ENCODE measurements around the gene TMEM50A. TPM values are rescaled to one million over a fixed set of nuclear protein-coding genes. Genes with fewer than 3 reads are reported as not detected.
"Not testable (repeated sequence)": the region's sequence is repeated elsewhere in the genome, so short reads cannot be mapped to it uniquely, and the experiment has no call there.

TMEM50A gene
- total RNA-seq, 1 donor from 2014 or later: 186 TPM

DNA sequence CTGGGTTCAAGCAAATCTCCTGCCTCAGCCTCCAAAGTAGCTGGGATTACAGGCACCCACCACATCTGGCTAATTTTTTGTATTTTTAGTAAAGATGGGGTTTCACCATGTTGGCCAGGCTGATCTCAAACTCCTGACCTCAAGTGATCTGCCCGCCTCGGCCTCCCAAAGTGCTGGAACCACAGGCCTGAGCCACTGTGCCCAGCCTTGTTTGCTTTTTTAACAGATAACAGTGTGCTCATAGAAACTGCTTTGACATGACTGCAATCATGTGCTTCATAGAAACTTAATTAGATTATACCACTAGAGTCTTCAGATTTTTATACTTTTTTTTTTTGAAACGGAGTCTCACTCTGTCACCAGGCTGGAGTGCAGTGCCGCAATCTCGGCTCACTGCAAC lies 8.8 kb upstream of the TMEM50A start:
- DNase-seq (ENCODE audit: low spot score in 2 of 2); FAIRE-seq: not testable (repeated sequence)

DNA sequence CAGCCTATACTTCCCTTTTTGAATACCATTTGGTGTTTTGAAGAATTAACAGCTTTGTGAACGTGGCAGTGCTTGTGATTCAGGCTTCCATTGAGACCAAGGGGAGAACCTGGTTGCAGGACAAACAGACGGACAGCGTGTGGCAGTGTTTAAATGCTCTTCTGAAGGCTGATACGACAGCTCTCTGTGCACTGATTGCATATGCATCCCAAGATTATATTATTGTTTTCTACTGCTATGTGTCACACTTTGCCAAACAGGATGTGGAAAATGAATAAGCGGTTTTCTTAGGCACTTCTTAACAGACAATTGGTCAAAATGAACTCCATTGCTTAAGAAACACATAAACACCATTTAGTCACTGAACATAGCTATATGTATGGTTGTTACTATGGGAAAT lies 8.2 kb upstream of the TMEM50A start:
- not testable (repeated sequence) for DNase-seq (ENCODE audit: low spot score in 2 of 2); FAIRE-seq

DNA sequence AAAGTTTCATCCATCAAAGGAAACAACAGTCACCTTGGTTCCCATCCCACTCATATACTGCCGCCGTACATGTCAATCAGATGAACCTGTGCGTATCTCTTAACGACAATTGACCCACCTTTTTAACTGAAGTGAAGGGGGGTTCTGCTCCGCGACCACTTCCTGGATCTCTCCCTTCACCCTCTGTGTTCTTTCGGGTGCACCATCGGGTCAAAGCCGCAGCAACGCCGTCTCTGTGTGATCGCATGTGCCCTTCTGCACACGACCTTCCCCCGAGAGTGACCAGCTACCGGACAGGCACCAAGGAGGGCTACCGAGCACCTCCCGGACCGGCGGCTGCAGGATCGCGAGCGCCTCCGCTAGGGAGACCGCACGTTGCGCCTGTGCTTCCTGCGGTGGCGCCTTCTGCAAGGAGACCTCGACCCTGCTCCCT lies 1.2 kb upstream of the TMEM50A start:
- DNase-seq (ENCODE audit: low spot score in 2 of 2): not testable (repeated sequence)

DNA sequence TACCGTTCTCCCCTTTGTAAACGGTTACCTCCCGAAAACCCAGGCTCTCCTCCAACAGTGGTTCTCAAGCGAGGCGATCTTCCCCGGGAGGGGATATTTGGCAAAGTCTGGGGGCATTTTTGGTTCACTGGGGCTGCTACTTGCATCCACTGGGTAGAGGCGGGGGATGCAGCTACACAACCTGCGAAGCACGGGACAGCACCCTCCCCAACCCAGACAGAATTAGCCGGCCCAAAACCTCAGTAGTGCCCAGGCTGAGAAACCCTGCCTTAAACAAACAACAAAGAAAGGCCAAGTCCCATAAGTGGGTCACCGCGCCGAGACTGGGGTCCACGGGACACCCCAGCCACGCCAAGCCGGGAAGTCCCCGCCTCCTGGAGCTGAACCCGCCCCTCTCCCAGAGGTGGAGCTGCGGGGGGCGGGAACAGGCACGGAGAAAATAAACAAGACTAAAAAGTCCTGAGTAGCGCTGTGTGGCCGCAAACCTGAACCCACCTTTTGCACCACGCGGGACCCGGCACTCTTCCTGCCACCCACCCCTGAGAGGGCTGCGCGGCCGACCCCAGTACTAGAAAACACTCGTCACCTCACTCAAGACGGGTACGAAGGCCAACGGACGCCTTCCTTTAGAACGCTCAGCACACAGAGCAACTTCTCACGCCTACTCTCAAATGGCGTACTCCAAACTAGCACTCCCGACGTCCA lies 499 bp upstream of the TMEM50A start:
- not testable (repeated sequence) for FAIRE-seq

More for the DNA sequence above, 1.2 kb upstream of the TMEM50A start:
- FAIRE-seq: not testable (repeated sequence)

DNA sequence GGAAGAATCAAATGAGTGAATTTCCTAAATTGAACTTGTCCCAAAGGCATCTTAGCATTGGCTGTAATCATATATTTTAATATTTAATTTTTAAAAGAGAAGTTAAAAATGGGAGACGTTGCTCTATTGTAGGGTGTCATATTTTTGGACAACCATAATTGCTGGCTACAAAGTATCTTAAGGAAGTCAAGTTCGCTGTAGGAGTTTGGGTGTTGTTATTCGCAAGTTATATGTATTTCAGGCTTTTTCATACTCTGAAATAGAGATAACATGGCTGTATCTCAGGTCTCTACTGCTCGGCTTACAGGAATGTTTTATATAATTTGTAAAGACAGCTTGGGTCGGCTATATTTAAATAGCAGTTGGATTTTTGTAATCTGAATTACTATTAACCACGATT lies 852 bp downstream of the TMEM50A start:
- no peak for DNase-seq (ENCODE audit: low spot score in 2 of 2)
- FAIRE-seq: no peak

More for the DNA sequence above, 499 bp upstream of the TMEM50A start:
- DNase-seq (ENCODE audit: low spot score in 2 of 2): not testable (repeated sequence)

DNA sequence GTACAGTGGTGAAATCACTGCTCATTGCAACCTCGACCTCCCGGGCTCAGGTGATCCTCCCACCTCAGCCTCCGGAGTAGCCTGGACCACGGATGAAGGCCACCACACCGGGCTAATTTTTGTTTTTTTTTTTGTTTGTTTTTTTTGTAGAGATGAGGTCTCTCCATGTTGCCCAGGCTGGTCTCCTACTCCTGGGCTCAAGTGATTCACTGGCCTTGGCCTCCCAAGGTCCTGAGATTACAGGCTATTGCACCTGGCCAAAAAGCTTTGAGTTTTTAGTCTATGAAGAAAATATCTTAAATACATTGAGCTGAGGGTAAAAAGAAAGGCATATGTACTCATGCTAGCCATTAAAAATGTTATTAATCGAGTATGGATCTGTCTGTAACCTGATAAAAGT lies 3.6 kb downstream of the TMEM50A start:
- FAIRE-seq (no peak), DNase-seq (ENCODE audit: low spot score in 2 of 2) (no peak)

DNA sequence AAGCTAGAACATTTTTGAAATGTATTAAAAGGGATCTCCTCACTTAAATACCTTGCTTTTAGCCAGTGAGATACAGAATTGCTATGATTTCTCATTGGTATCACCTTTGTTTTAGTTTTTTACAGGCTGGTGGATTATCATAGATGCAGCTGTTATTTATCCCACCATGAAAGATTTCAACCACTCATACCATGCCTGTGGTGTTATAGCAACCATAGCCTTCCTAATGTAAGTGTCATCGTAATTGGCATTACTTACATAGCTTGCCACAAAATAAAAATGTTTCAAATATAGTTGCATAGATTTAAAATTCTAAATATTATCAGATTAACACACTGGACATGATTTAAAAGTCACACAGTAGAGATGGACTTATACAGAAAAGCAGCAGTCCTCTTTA lies 4.7 kb downstream of the TMEM50A start:
- DNase-seq (ENCODE audit: low spot score in 2 of 2) (no peak), FAIRE-seq (no peak)

DNA sequence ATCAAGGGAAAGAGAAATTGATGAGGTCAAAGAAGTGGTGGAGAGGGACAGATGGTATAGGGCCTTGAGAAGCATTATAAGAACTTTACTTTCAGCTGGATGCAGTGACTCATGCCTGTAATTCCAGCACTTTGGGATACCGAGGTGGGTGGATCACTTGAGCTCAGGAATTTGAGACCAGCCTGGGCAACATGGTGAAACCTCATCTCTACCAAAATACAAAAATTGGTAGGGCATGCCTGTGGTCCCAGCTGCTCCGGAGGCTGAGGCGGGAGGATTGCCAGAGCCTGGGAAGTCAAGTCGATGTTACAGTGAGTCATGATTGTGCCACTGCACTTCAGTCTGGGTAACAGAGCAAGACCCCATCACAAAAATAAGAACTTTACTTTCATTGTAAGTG lies 5.7 kb downstream of the TMEM50A start:
- FAIRE-seq (no peak), DNase-seq (ENCODE audit: low spot score in 2 of 2) (no peak)

DNA sequence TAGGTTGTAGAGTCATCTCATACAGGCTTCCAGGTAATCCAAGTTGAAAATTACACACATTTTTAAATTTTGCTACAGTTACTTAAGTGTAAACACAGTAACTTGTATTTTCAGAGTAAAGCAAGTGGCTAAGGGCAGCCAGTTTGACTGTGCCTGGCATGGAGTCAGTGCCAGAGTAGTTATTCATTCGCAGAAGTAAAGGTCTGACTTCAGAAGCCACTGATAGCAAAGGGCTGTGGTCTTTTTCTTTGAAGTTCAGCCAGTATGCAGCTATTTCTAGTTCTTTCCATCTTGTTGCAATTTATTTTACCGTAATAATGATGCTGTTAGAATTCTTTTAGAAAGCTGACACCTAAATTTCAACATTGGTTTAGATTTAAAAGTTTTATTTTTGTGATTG lies 9.4 kb downstream of the TMEM50A start:
- FAIRE-seq: no peak
- DNase-seq (ENCODE audit: low spot score in 2 of 2): no peak

DNA sequence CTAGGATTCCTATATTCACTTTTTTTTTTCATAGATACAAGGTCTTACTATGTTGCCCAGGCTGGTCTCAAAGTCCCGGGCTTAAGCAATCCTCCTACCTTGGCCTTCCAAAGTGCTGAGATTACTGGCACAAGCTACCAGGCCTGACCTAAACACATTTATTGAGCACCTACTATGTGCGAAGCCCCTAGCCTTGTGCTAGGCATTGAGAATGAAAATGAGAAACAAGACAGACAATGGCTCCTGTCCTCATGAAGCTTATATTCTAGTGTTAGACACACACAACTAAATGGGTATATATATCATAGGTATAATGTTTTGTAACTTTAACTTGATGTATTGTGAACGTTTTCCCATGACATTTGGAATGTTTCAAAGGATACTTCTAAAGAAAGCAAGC lies 11.5 kb downstream of the TMEM50A start:
- DNase-seq (ENCODE audit: low spot score in 2 of 2): no peak
- FAIRE-seq: no peak

DNA sequence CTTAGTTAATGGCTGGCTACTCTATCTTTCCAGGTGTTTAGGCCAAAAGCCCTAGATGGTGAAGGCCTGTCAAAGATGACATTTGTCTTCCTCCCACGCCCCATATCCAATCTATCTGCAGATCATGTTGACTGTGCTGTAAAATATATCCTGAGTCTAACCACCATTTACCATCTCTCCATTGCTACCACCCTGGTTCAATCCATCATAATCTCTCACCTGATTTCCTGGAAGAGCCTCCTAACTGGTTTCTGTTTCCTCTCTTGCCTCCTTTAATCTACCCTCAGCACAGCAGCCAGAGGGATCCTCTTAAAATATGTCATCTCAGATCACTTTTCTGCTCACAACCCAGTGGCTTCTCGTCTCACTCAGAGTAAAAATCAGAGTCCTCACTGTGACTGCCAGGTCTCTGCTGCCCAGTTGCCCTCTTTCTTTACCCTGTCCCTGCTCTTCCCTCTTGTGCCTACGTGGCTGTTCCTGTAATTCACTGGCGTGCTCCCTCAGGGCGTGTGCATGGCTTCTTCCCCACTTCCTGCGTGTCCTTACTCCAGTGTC lies 17.8 kb downstream of the TMEM50A start:
- no peak for FAIRE-seq
- no peak for DNase-seq (ENCODE audit: low spot score in 2 of 2)

DNA sequence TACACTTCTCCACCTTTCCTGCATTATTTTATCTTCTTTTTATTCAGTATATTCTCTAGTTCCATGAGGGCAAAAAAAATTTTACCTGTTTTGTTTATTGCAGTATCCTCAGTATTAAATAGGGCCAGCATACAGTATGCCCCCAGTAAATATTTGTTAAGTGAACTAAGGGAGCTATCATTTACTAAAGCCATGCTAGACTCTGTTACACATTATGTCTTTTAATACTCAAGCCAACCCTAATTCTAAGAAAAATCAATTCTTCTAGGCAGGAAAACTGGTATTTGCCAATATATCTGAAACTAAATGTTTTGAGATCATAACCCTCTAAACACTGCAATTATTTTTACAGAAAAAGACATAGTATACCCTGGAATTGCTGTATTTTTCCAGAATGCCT lies 18.3 kb downstream of the TMEM50A start:
- FAIRE-seq (no peak), DNase-seq (ENCODE audit: low spot score in 2 of 2) (no peak)

DNA sequence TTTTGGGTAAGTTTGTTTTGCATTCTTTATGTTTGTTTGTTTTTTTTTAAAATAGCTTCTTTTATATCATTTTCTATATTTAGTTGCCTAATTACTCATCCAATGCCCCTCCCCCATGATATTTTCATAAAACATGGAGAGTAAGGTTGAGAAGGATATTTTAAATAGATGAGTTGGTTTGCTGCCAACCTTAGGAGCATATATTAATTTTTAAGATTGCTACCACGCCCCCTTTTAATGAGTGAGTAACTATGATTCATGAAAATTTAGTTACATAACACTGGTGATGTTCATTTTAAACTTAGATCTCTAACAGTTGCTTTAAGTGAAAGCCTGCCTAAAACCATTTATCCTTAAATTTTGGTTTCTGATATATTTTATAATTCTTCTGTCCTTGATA lies 18.7 kb downstream of the TMEM50A start:
- no peak for DNase-seq (ENCODE audit: low spot score in 2 of 2)
- no peak for FAIRE-seq

DNA sequence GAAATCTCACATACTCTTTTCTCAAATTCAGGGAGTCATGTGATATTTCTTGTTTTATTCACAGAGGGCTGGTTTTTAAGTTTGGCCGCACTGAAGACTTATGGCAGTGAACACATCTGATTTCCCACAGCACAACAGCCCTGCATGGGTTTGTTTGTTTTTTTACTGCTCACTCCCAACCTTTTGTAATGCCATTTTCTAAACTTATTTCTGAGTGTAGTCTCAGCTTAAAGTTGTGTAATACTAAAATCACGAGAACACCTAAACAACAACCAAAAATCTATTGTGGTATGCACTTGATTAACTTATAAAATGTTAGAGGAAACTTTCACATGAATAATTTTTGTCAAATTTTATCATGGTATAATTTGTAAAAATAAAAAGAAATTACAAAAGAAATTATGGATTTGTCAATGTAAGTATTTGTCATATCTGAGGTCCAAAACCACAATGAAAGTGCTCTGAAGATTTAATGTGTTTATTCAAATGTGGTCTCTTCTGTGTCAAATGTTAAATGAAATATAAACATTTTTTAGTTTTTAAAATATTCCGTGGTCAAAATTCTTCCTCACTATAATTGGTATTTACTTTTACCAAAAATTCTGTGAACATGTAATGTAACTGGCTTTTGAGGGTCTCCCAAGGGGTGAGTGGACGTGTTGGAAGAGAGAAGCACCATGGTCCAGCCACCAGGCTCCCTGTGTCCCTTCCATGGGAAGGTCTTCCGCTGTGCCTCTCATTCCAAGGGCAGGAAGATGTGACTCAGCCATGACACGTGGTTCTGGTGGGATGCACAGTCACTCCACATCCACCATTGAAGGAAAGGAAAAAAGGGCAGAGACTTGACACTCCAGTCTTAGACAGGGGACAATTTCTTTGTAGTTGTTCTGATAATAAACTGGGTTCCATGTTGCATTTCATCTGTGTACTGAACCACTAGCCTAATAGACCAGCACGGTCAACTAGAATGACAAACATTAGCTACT lies 22.8 kb downstream of the TMEM50A start:
- no peak for DNase-seq (ENCODE audit: low spot score in 2 of 2)
- FAIRE-seq: no peak

DNA sequence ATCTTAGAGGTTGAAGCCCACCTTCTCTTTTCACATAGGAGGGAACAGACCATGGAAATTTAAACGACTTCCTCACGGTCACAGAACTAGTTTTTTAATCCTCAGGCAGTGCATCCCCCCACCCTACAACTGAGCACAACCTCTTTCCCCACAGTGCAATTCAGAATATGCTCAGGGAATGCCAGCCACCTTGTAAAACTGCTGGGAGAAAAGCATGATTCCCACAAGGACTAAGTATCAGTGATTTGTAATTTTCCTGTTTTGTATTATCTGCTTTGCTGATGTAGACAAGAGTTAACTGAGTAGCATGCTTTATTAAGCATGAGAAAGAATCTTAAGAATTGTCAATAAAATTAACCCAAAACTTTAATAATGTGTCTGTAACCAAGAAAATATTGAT lies 23.8 kb downstream of the TMEM50A start:
- FAIRE-seq: no peak
- DNase-seq (ENCODE audit: low spot score in 2 of 2): no peak

DNA sequence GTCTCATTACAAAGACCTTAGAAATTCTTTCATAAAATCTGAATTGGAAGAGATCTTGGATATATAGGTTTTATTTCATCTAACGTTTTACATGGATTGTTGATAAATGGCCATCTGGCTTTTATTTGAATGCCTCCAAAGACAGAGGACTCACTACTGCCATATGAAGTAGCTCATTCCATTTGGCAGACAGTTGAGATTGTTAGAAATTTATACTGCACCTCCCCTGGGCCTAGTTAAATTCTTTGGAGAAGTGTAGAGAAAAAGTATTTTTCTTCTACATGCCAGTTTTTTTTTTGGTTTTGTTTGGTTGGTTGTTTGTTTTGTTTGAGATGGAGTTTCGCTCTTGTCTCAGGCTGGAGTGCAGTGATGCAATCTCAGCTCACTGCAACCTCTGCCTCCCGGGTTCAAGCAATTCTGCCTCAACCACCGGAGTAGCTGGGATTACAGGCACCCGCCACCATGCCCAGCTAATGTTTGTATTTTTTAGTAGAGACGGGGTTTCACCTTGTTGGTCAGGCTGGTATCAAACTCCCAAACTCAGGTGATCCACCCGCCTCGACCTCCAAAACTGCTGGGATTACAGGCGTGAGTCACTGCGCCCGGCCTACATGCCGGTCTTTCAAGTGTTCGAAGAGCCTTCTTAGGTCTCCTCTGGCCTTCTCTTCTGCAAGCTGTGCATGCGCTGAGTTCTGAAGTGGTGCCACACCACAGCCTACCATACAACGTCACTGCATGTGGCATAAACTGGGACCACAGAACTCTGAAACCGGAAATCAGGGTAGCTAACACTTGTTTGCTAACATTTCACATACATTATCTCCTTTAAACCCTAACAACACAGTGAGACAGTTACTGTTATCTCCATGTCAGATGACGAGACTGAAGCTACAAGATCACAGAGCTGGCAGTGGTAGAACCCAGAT lies 24.8 kb downstream of the TMEM50A start:
- DNase-seq (ENCODE audit: low spot score in 2 of 2); FAIRE-seq: not testable (repeated sequence)

DNA sequence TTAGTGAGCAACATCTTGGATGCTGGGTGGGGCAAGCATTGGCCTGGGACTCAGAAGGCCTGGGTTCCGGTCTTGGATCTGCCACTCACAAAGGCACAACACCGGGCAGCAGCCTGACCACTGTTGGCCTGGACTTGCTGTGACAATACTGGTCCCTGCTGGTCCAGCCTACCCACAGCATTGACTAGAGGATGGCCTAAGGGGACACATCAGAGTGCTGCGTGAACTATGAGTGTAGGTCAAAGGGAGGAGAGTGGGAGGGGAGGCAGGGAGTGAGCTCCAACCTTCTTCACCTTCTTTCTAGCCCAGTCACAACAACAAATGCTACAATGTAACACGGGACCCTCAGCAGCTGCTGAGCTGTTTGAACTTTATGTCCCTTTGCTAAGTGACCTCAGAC lies 31.1 kb downstream of the TMEM50A start:
- FAIRE-seq: no peak
- no peak for DNase-seq (ENCODE audit: low spot score in 2 of 2)

DNA sequence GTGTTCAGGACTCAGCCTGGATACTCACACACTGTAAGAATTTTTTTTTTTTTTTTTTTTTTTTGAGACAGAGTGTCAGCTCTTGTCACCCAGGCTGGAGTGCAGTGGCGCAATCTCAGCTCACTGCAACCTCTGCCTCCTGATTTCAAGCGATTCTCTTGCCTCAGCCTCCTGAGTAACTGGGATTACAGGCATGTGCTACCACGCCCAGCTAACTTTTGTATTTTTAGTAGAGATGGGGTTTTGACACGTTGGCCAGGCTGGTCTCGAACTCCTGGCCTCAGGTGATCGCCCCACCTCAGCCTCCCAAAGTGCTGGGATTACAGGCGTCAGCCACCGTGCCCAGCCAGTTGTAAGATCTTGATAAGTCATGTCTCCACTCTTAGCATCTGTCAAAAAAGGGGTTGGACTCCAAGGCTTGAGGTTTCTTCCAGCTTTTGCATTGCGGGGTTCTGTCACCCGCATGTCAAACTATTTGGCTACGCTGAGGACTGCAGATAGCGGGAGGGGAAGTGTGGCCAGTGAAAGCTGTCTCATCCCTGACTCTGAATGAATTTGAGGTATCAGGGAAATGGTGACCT lies 31.6 kb downstream of the TMEM50A start:
- not testable (repeated sequence) for FAIRE-seq; DNase-seq (ENCODE audit: low spot score in 2 of 2)

DNA sequence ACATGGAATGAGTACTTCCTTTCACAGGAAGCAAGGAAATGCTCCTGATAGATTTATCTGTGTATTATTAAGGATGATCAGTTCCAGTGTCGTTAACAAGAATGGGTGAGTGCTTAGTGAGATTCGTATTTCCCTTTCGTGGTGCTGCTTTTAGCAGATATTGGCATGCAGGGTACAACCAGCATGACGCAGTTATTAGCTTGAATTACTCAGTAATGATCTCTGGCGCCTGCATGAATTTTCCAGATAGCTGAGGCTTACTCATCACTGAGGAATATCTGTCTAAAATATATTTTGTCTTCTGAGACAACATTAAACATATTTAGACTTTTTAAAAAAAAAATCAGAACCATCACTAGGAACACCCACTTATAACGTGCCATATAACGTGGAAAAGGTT lies 33.6 kb downstream of the TMEM50A start:
- DNase-seq (ENCODE audit: low spot score in 2 of 2); FAIRE-seq: not testable (repeated sequence)

DNA sequence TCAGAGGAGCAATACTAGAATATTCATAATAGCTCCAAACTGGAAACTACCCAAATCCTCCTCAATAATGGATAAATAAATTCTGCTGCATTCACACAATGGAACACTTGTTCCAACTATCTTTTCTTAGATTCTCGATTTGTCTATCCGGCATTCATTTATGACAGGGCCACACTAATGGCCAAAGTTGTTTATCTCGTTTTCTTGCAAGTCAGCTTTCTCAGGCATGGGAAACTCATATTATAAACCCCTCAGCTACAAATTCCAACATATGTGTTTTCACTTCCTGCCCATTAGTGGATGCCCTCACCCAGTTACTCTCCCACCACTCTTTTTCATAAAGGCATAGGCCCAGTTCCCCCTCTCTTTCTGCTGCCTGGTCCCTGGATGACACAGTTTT lies 40.2 kb downstream of the TMEM50A start:
- DNase-seq (ENCODE audit: low spot score in 2 of 2); FAIRE-seq: not testable (repeated sequence)

All from frontal cortex (tissue), 4 donors.